Measurements from ENCODE around the gene RBPMS2.

The RBPMS2 gene

GRCh38 chr15:64774037-64774628 is 1.3 kb downstream of the RBPMS2 start:
- DNase-seq (ENCODE audit: low read depth in 2 of 2), result no peak
- peak overlapping the region in 1 of 2 donors; percentile 21 for H3K4me3 ChIP-seq (replicated peaks in 1 of 2; ENCODE audit: low read depth in 2 of 2, low read length in 2 of 2)
- no peak for TF ChIP-seq CTCF (IDR thresholded peaks at IDR 0.05; ENCODE audit: low read depth, low read length)

- DNase-seq (ENCODE audit: low read depth in 2 of 2), result no peak
- no peak overlapping the region for H3K4me3 ChIP-seq (replicated peaks in 1 of 2; ENCODE audit: low read depth in 2 of 2, low read length in 2 of 2)
- TF ChIP-seq CTCF (IDR thresholded peaks at IDR 0.05; ENCODE audit: low read depth, low read length), result no peak
These were observed 1.8 kb downstream of the RBPMS2 start for GRCh38 chr15:64773606-64774005.

GRCh38 chr15:64772964-64773363 is 2.4 kb downstream of the RBPMS2 start:
- no peak overlapping the region for H3K4me3 ChIP-seq (replicated peaks in 1 of 2; ENCODE audit: low read depth in 2 of 2, low read length in 2 of 2)
- no peak for TF ChIP-seq CTCF (IDR thresholded peaks at IDR 0.05; ENCODE audit: low read depth, low read length)
- DNase-seq (ENCODE audit: low read depth in 2 of 2), result no peak

GRCh38 chr15:64772488-64772887 is 2.9 kb downstream of the RBPMS2 start:
- no peak for DNase-seq (ENCODE audit: low read depth in 2 of 2)
- no peak for TF ChIP-seq CTCF (IDR thresholded peaks at IDR 0.05; ENCODE audit: low read depth, low read length)
- no peak overlapping the region for H3K4me3 ChIP-seq (replicated peaks in 1 of 2; ENCODE audit: low read depth in 2 of 2, low read length in 2 of 2)

- no peak for DNase-seq (ENCODE audit: low read depth in 2 of 2)
- no peak for TF ChIP-seq CTCF (IDR thresholded peaks at IDR 0.05; ENCODE audit: low read depth, low read length)
- no peak overlapping the region for H3K4me3 ChIP-seq (replicated peaks in 1 of 2; ENCODE audit: low read depth in 2 of 2, low read length in 2 of 2)
These were observed 4.8 kb downstream of the RBPMS2 start for GRCh38 chr15:64770626-64771025.

- no peak for TF ChIP-seq CTCF (IDR thresholded peaks at IDR 0.05; ENCODE audit: low read depth, low read length)
- H3K4me3 ChIP-seq (replicated peaks in 1 of 2; ENCODE audit: low read depth in 2 of 2, low read length in 2 of 2), result no peak overlapping the region
- no peak for DNase-seq (ENCODE audit: low read depth in 2 of 2)
These were observed 8.2 kb downstream of the RBPMS2 start for GRCh38 chr15:64767203-64767602.

GRCh38 chr15:64766058-64766457 is 9.3 kb downstream of the RBPMS2 start:
- H3K4me3 ChIP-seq (replicated peaks in 1 of 2; ENCODE audit: low read depth in 2 of 2, low read length in 2 of 2), result no peak overlapping the region
- no peak for DNase-seq (ENCODE audit: low read depth in 2 of 2)
- no peak for TF ChIP-seq CTCF (IDR thresholded peaks at IDR 0.05; ENCODE audit: low read depth, low read length)

All from cardiac fibroblast (primary cell).